Stimulated activated CD8-positive, alpha-beta memory T cell treated with anti-CD3 and anti-CD28 coated beads, Interleukin-15, amount 100 ng/mL, for 4 hours (primary cell): ENCODE measurements around the gene TMEM45A.
"Not testable (repeated sequence)": the region's sequence is repeated elsewhere in the genome, so short reads cannot be mapped to it uniquely, and the experiment has no call there.

Experiments used
- DNase-seq, 2 donors: peaks; one replicate each; pipeline ENCODE4 v3.0.0-alpha.2; 2020; ENCODE audit warnings: low read depth in 2 of 2

The TMEM45A gene, protein sequence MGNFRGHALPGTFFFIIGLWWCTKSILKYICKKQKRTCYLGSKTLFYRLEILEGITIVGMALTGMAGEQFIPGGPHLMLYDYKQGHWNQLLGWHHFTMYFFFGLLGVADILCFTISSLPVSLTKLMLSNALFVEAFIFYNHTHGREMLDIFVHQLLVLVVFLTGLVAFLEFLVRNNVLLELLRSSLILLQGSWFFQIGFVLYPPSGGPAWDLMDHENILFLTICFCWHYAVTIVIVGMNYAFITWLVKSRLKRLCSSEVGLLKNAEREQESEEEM

DNA sequence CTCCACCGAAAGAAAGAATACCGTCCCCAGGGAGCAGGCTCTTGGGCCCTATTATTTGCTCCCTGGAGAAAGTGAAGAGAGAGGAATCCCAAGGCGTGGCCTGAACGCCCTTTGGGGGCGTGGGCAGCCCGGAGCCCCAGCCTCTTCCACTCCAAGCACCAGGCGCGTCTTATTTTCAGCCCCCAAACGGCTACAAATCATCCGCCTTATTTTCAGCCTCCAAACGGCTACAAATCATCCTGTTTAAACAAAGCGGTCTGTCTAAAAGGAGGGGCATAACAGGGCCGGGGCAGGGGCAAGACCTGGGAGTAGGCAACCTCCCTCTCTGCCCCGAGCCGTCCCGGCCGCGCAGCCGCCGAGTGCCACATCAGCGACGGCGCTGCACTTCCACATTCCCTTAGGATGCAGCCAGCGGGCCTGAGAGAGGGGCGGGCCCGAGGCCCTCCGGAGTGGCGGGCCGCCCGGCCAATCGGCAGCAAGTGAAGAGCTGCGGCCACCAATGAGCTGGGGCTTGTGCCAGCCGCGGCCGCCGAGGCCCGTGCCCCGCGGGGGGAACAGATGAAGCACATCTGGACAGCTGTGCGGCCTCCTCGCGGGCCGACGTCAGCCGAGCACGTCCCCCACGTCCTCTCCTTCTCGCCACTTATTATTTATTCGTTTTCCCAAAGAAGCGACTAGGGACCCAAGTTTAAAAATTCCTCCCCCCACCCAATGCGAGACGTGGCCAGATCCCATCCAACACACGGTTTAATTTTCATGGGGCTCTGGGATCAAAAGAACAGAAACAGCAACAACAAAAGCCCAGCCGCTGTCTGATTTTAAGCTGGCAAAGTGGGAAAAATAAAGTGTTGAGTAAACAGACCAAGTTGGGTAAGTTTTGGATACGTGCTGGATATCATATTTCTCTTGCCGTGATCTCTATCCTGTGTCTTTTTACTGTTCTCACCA is at the start of gene TMEM45A:
Gene TMEM45A, plus strand, starts transcription at position 561 of the 948 bp plus-strand sequence. CDS start 62,593 bp downstream, outside the sequence.
- peak; percentile 48 to 56 for DNase-seq

GRCh38 chr3:100443690-100444089 is 48.7 kb upstream of the TMEM45A start:
- no peak for DNase-seq

DNA sequence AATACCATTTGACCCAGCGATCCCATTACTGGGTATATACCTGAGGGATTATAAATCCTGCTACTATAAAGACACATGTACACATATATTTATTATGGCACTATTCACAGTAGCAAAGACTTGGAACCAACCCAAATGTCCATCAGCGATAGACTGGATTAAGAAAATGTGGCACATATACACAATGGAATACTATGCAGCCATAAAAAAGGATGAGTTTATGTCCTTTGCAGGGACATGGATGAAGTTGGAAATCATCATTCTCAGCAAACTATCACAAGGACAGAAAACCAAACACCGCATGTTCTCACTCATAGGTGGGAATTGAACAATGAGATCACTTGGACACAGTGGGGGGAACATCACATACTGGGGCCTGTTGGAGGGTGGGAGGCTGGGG is 45.4 kb upstream of the TMEM45A start:
- not testable (repeated sequence) for DNase-seq

- no peak for DNase-seq
Measured at GRCh38 chr3:100448079-100448478, 44.3 kb upstream of the TMEM45A start.

GRCh38 chr3:100449214-100449613 is 43.2 kb upstream of the TMEM45A start:
- DNase-seq: no peak

DNA sequence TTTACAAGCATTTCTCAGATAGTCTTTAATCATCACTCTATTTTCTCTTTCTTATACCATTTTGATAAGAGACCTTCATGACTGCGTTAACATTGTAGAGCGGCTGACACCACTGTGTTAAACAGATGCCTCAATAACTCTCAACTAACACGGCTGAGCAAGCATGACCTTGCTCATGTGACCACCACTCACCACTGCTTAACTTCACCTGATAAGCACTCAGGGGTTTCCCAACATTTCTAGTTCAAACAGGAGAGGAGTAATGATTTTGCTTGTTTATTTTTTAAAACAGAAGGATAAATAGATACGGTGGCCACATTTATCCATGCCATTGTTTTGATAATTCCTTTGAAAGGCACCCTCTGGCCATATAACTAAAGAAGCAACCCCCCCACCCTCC is 37.7 kb upstream of the TMEM45A start:
- DNase-seq: no peak

- no peak for DNase-seq
Measured at GRCh38 chr3:100455841-100456550, 36.4 kb upstream of the TMEM45A start.

DNA sequence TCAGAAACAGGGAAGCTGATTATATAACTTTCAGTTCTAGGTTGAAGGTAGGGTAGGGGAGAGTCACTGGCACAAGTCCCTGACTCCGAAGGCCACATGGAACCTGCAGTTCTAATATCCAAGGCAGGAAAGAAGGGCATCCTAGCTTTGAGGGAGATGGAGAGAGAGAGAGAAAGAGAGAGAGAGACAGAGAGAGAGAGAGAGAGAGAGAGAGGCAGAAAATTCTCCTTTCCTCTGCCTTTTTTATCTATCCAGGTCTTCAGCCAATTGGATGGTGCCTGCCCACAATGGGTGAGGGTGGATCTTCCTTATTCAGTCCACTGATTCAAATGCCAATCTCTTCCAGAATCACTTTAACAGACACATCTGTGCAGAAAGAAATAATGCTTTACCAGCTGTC is 35.7 kb upstream of the TMEM45A start:
- no peak for DNase-seq

GRCh38 chr3:100457811-100458210 is 34.6 kb upstream of the TMEM45A start:
- DNase-seq: no peak

GRCh38 chr3:100458814-100459213 is 33.6 kb upstream of the TMEM45A start:
- no peak for DNase-seq

DNA sequence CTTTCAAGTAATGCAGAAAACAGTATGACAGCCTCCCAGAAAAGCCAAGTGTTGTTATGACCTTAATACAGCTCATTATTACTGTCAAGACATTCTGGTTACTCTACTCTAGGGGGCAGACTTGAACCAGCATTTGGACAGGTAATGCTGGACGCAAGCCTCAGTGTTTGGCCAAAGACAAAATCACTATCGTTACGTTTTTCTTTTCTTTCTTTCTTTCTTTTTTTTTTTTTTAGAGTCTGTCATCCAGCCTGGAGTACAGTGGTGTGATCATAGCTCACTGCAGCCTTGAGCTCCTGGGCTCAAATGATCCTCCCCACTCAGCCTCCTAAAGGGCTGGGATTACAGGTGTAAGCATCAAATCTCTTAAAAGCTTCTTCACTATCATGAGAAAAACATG is 29.4 kb upstream of the TMEM45A start:
- no peak for DNase-seq

- no peak for DNase-seq
Measured at GRCh38 chr3:100463646-100464155, 28.7 kb upstream of the TMEM45A start.

GRCh38 chr3:100465892-100466777 is 26.3 kb upstream of the TMEM45A start:
- no peak for DNase-seq

GRCh38 chr3:100467133-100467532 is 25.3 kb upstream of the TMEM45A start:
- no peak for DNase-seq

GRCh38 chr3:100468676-100469075 is 23.7 kb upstream of the TMEM45A start:
- DNase-seq: no peak

DNA sequence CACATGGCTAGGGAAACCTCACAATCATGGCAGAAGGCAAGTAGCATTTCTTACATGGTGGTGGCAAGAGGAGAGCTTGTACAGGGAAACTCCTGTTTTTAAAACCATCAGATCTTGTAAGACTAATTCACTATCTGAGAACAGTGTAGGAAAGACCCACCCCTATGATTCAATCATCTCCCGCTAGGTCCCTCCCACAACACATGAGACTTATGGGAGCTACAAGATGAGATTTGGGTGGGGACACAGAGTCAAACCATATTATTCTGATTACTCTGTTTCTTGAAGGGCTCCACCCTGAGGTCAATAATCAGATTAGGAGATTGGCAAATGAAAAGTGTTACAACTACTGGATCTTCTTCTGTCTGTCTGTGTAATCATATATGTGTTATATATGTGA is 21.5 kb upstream of the TMEM45A start:
- DNase-seq: no peak

- DNase-seq: no peak
Measured at GRCh38 chr3:100471444-100471843, 21.0 kb upstream of the TMEM45A start.

DNA sequence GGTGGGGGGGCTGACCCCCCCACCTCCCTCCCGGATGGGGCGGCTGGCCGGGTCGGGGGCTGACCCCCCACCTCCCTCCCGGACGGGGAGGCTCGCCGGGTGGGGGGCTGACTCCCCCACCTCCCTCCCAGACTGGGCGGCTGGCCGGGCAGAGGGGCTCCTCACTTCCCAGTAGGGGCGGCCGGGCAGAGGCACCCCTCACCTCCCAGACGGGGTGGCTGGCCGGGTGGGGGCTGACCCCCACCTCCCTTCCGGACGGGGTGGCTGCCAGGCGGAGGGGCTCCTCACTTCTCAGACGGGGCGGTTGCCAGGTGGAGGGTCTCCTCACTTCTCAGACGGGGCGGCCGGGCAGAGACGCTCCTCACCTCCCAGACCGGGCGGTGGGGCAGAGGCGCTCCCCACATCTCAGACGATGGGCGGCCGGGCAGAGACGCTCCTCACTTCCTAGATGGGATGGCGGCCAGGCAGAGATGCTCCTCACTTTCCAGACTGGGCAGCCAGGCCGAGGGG is 14.5 kb upstream of the TMEM45A start:
- DNase-seq: not testable (repeated sequence)

- not testable (repeated sequence) for DNase-seq
Measured at GRCh38 chr3:100478521-100478920, 13.9 kb upstream of the TMEM45A start.

GRCh38 chr3:100480081-100480480 is 12.3 kb upstream of the TMEM45A start:
- DNase-seq: no peak

GRCh38 chr3:100482176-100482575 is 10.2 kb upstream of the TMEM45A start:
- no peak for DNase-seq
